ENCODE results near the gene ISL1.

Gene ISL1

DNA sequence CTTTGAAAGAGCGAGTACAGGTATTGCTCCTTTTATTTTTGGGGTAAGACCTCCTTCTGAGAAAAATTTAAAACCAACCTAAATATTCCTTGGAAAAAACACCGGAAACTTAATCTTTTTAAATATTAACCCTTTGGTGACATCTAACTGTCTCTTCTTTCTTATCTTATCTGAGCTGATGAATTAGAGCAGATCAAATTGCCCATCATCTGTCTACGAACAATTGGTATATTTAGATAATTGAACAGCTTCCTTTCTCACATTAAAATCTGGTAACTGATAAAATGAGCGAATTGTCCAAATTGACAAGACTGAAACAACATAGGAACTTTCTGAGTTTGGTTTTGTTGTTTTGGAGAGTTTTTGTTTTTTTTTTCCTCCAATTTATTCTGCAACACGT lies 2.0 kb downstream of the ISL1 start:
- TF ChIP-seq, protein P1, sequence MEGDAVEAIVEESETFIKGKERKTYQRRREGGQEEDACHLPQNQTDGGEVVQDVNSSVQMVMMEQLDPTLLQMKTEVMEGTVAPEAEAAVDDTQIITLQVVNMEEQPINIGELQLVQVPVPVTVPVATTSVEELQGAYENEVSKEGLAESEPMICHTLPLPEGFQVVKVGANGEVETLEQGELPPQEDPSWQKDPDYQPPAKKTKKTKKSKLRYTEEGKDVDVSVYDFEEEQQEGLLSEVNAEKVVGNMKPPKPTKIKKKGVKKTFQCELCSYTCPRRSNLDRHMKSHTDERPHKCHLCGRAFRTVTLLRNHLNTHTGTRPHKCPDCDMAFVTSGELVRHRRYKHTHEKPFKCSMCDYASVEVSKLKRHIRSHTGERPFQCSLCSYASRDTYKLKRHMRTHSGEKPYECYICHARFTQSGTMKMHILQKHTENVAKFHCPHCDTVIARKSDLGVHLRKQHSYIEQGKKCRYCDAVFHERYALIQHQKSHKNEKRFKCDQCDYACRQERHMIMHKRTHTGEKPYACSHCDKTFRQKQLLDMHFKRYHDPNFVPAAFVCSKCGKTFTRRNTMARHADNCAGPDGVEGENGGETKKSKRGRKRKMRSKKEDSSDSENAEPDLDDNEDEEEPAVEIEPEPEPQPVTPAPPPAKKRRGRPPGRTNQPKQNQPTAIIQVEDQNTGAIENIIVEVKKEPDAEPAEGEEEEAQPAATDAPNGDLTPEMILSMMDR (IDR thresholded peaks at IDR 0.05; ENCODE audit: poor library complexity, severe bottlenecking), result no peak
- no peak for DNase-seq (ENCODE audit: low spot score)
- peaks cover 24% of the 10 kb centered on the region for H3K4me1 ChIP-seq (ENCODE audit: insufficient read depth, poor library complexity, severe bottlenecking)
- H3K27ac ChIP-seq (ENCODE audit: poor library complexity, severe bottlenecking), result peak overlapping the region; percentile 73
- H3K4me3 ChIP-seq (ENCODE audit: severe bottlenecking), result peak overlapping the region; percentile 85
- no peaks in the 10 kb centered on the region for H3K36me3 ChIP-seq (ENCODE audit: low read depth)
- H3K9me3 ChIP-seq (ENCODE audit: severe bottlenecking), result no peaks in the 10 kb centered on the region
- no peaks in the 10 kb centered on the region for H3K27me3 ChIP-seq (ENCODE audit: insufficient read depth, poor library complexity, severe bottlenecking)
- no peak for ATAC-seq (ENCODE audit: low read depth)

GRCh38 chr5:51386916-51387883 lies 4.0 kb downstream of the ISL1 start:
- TF ChIP-seq, protein P1 (IDR thresholded peaks at IDR 0.05; ENCODE audit: poor library complexity, severe bottlenecking), result no peak
- peak overlapping the region; percentile 85 for H3K4me3 ChIP-seq (ENCODE audit: severe bottlenecking)
- peaks cover 9% of the 10 kb centered on the region; the same call in 1 of the 2 replicates for H3K36me3 ChIP-seq (ENCODE audit: low read depth)
- H3K27me3 ChIP-seq (ENCODE audit: insufficient read depth, poor library complexity, severe bottlenecking), result no peaks in the 10 kb centered on the region
- peaks cover 18% of the 10 kb centered on the region for H3K4me1 ChIP-seq (ENCODE audit: insufficient read depth, poor library complexity, severe bottlenecking)
- no peaks in the 10 kb centered on the region for H3K9me3 ChIP-seq (ENCODE audit: severe bottlenecking)
- DNase-seq (ENCODE audit: low spot score) (peak; percentile 78), ATAC-seq (ENCODE audit: low read depth) (peak; percentile 20)
- H3K27ac ChIP-seq (ENCODE audit: poor library complexity, severe bottlenecking), result peak overlapping the region; percentile 73

DNA sequence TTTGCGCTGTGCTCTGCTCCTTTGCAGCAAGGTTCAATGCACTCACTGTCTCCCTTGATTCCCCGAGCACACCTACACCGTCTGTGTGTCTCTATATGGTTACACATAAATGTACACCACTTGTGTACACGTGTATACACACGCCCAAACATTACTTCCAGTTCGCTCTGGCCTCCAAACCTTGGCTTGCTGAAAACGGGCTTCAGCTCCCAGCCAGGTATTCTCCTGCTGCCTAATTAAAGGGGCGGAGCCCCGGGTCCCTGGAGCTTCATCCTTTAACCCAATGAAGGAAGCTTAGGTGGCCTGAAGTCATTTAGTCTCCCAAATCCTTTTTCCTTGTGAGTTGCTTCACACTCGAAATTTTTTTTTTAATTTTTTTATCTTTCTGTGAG lies 4.6 kb downstream of the ISL1 start:
- H3K27me3 ChIP-seq (ENCODE audit: insufficient read depth, poor library complexity, severe bottlenecking), result no peaks in the 10 kb centered on the region
- peak; percentile 6 for ATAC-seq (ENCODE audit: low read depth)

DNA sequence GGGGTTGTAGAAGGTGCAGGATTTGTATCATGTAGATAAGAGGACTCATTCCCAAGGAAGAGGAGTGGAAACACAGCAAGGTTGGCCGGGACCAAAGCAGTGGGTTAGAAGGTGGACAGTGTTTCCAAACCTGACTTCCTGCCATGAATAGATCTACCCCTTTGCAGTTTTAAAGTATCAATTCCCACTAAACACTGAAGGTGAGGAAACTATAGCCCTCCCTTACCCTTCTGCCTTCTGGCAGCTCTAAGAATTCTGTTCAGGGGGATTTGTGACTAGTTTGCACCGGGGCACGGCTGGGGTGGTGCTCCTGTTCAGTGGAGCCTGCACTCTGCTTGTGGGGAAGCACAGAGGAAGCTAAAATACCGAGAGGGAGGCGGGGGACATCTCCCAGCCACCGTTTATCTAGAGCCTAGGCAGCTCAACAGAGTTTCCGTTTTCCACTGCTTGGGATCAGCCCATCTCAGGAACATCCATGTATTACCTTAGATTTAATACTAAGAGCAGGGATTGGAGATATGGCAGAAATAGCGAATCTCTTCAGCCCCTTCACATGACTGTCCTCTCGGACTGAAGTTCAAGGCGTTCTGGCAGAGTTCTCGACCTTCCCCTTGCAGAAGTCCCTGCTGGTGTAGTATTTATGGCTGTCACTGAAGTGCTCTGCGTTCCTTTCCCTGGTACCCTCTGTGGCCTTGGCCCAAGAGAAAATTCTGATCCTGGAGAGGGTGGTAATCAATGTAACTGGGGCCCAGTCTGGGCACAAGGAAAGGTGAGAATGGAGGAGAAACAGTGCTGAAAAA lies 5.4 kb downstream of the ISL1 start:
- TF ChIP-seq, protein P1 (IDR thresholded peaks at IDR 0.05; ENCODE audit: poor library complexity, severe bottlenecking), result no peak
- peak overlapping the region; percentile 85 for H3K4me3 ChIP-seq (ENCODE audit: severe bottlenecking)
- ATAC-seq (ENCODE audit: low read depth), result 0 out of 3 replicates have a peak, but pooled peaks have one; percentile 1
- H3K36me3 ChIP-seq (ENCODE audit: low read depth), result peaks cover 18% of the 10 kb centered on the region
- no peak for DNase-seq (ENCODE audit: low spot score)
- peak overlapping the region; percentile 73 for H3K27ac ChIP-seq (ENCODE audit: poor library complexity, severe bottlenecking)
- H3K9me3 ChIP-seq (ENCODE audit: severe bottlenecking), result no peaks in the 10 kb centered on the region
- H3K4me1 ChIP-seq (ENCODE audit: insufficient read depth, poor library complexity, severe bottlenecking), result peaks cover 18% of the 10 kb centered on the region
- H3K27me3 ChIP-seq (ENCODE audit: insufficient read depth, poor library complexity, severe bottlenecking), result no peaks in the 10 kb centered on the region

More for the DNA sequence above, 4.6 kb downstream of the ISL1 start:
- Histone ChIP-seq H3K36me3 (ENCODE audit: low read depth) (peaks cover 10% of the 10 kb centered on the region; the same call in 1 of the 2 replicates), H3K27ac (ENCODE audit: poor library complexity, severe bottlenecking) (peak overlapping the region; percentile 73), H3K9me3 (ENCODE audit: severe bottlenecking) (no peaks in the 10 kb centered on the region), H3K4me1 (ENCODE audit: insufficient read depth, poor library complexity, severe bottlenecking) (peaks cover 18% of the 10 kb centered on the region), H3K4me3 (ENCODE audit: severe bottlenecking) (peak overlapping the region; percentile 85)
- DNase-seq (ENCODE audit: low spot score), result no peak
- TF ChIP-seq, protein P1 (IDR thresholded peaks at IDR 0.05; ENCODE audit: poor library complexity, severe bottlenecking), result no peak

Data from RWPE2 (cell line).